ENCODE measurements around the gene MCHR2.
"Not testable (repeated sequence)": the region's sequence is repeated elsewhere in the genome, so short reads cannot be mapped to it uniquely, and the experiment has no call there.

The MCHR2 gene, protein sequence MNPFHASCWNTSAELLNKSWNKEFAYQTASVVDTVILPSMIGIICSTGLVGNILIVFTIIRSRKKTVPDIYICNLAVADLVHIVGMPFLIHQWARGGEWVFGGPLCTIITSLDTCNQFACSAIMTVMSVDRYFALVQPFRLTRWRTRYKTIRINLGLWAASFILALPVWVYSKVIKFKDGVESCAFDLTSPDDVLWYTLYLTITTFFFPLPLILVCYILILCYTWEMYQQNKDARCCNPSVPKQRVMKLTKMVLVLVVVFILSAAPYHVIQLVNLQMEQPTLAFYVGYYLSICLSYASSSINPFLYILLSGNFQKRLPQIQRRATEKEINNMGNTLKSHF

DNA sequence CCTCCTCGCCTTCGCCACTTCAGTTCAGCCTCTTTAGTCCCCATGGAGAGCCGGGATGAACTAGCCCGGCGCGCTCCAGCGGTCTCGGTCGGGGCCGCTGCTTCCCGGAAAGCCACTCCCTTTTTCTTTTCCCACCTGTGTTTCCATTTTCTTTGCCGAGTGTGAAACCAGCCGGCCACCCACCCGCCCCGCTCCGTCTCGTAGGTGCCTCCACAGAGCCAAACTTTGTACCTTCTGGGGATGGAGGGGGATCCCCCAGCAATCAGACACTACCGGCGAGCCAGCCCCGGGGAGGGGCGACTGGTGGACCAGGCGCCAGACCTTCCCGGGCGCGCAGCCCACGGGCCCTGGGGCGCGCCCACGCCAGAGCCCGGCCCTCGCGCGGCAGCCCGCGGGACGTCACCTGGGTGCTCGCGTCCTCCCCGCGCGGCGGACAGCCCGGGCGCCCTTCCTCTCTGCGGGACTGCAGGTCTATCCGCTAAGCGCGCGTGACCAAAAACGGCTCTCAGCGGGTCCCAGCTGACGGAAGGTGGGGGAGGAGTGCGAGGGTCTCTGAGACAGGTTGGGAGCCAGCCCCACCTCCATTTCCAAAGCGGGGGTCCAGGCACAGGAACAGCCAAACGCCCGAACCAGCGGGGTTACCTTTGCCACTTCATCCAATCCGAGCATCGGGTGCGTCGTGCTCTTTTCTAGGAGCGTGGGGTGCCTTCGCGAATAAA lies at the start of gene MCHR2:
TSS of gene MCHR2 (minus strand) at position 691 of the 719 bp plus-strand sequence. CDS start 38,076 bp downstream, outside the sequence.
- no peak for FAIRE-seq

DNA sequence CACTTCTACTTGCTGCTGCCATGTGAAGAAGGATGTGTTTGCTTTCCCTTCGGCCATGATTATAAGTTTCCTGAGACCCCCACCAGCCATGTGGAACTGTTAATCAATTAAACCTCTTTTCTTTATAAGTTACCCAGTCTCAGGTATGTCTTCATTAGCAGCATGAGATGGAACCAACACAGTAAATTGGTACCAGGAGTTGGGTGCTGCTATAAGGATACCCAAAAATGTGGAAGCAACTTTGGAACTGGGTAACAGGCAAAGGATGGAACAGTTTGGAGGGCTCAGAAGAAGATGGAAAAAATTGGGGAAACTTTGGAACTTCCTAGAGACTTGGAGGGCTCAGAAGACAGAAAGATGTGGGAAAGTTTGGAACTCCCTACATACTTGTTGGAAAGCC lies 44.5 kb upstream of the MCHR2 start:
- not testable (repeated sequence) for FAIRE-seq

DNA sequence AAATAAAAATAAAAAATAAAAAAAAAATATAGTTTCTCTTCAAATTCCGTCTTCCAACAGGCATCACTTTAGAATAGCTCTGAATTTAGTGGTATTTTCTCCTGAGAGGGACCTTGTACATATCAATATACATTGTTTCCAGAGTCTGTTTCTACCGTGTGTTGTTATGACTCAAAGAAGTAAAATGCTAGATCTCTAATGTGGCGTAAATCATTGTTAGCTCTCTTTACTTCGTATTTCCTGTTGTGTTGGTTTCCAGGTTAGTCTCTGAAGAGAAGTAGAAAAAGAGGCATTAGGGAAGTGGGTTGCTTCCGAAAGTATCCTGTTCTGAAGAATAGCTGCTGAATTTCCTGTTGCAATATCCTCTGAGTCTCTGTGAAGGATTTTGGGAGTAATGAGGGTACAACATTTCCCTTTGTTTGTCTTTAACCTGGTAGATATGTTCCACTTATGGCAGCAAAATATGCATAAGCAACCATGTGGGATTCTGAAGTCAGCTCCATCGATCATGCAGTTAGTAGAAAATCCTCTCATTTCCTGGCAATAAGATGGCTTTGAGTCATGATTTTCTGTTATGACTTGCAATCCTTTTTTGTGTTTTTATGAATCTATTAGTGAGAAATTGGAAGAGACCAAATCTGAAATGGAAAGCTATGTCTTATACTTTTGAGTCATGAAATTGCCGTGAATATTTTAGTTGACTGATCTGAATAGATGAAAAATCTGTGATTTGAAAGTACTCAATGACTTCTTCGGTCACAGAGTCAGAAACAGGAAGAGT lies 42.0 kb upstream of the MCHR2 start:
- no peak for FAIRE-seq

DNA sequence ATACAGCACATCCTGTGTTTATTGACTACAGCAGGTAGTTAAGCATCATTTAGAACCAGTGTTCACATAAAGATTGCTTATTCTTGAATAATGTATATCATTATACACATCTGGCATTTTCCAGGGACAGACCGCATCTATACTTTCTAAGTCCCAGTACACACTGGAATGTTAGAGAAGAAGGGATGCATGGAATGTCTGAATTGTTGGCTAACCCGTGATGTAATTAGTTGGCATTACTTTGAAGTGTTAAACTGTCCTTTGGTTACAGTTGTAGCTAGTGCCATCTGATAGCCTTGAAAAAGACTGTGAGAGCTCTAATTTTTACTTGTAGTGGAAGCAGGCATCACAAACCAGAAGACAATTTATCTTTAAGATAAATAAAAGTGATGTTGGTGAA lies 29.8 kb upstream of the MCHR2 start:
- FAIRE-seq, result no peak

DNA sequence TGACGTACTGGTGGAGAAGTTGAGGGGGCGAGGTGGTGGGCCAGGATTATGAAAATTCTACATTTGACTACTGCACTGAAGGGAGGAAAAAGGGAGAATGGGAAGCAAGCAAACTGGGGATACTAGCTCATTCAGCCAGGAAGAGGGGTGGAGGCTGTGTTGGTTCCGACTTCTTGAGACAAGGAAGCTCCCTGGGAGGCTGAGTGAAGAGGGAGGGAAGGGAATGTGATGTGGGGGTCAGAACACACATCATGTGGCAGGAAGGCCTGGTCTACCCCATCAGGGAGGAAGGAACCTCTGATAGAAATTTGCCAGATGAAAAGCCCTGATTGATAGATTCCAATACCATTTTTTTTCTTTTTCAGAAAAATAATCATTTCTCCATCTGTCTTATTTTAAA lies 28.8 kb upstream of the MCHR2 start:
- FAIRE-seq, result no peak

DNA sequence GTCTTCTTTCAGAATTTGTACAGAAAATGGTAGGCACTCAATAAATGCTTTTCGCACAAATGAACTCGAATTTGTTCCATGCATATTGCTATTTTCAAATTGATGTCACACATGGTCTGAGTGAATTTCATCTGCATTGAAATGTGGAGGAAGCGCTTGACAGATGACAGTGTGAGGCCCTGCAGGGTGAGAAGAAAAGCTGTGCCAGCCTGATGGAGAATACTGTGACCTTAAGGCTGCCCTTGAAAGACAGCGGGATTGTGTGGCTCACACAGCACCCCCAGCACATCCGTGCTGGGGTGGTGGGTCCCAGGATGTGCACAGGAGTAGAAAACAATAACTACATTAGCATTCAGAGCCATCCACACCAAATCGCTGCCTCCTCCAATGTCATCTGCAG lies 14.8 kb upstream of the MCHR2 start:
- FAIRE-seq, result no peak

DNA sequence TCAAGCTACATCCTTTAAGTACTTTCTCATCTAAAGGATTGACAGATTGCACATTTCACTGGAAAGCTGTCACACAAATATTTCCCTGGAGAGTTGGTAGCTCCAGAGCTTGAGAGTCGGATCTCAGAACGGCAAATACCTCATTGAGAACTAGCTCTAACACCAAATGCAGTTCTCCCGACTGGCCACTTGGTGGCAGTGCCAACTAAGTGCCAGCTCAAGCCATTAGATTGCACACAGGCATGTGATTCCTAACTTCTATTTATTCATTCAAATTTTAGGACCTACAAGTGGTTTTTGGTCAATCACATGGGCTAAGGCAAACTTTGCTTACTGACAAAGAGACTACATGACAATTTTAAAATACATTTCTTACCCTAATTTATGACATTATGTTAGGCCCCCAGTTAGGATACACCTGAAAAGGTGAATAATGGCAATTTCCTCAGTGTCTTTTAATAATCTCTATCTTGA lies 7.9 kb upstream of the MCHR2 start:
- FAIRE-seq, result no peak

DNA sequence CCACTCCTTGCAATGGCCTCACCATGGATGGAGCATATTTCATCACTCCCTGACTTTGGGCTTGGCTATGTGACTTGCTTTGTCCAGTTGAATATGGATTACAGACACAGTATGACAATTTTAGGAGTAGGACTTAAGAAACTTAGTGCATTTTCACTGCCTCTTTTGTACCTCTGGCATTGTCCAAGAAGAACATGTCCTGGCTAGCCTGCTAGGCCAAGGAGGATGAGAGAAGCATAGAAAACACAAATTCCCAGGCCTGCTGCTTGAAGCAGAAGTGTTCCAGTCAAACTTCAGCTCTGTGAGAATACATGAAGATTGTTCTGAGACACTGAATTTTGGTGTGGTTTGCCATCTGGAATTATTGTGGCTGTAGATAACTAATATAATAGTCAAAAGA lies 3.1 kb upstream of the MCHR2 start:
- no peak for FAIRE-seq

DNA sequence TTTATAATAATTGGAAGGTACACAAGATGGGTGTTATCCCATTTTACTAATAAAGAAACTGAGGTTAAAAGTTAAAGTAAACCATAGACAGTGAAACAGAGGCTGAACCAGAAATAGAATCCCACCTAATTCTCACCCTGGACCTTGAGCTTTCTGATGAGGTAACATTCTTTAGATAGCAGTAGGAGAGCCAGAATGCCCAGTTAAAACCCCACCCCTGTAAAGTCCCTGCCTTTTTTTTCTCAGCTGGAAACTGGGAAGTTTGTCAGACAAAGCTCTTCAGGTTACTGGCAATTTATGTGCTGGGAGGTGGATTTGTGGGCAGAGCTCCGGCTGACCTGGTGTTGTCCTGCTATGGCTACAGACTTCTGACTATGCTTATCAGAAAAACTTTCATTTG lies 1.9 kb upstream of the MCHR2 start:
- FAIRE-seq, result no peak

DNA sequence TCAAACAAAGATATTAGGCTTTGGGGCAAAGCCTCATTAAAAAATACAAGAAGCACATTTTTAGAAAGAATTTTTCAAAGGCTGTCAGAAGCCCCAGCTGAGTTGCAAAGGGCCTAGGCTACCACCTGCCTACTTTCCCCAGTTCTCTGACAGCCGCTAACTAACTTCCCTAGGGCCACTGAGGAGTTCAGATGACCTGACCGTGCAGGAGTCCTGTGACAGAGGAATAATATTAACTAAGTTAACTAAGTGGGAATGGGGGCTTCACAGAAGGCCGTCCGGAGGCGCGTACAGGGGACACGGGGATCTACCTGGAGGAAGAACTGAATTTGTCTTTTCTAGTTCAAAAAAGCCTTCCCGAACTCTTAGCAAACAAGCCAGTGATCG lies 884 bp downstream of the MCHR2 start:
- no peak for FAIRE-seq

DNA sequence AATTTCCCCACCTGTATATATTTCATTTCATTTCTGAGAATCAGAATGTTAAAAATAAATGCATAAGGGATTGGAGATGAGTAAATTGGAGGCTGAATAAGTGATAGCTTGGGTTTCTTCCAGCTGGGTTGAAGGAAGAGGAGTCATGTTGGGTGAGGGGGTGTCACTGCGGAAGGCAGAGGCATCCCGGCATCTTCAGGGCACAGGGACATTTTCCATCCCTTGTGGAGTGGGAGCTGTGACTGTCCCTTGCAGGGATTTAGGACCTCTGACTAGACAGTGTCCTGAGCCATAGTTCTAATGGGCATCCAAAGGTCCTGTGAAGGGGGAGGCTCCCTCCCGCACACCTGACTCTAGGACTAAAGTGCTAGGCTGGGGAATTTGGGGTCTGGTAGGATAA lies 2.1 kb downstream of the MCHR2 start:
- no peak for FAIRE-seq

DNA sequence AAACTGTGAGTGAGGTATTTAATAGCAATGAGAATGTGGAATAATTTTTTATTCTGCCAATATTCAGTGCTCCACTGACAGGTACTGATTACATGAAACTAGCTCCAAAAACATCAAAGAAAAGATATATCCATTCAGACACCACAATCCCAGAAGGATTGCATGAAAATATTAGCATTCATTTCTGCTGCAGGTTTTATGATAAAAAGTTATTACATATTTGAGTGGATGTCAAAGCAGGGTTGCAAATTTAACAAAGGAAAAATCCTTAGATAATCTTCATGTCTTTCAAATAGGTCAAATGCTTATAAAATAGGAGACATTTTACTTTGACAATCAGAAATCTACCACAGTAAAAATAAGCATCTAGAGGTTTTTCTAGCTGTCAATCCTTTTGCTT lies 13.3 kb downstream of the MCHR2 start:
- FAIRE-seq, result no peak

DNA sequence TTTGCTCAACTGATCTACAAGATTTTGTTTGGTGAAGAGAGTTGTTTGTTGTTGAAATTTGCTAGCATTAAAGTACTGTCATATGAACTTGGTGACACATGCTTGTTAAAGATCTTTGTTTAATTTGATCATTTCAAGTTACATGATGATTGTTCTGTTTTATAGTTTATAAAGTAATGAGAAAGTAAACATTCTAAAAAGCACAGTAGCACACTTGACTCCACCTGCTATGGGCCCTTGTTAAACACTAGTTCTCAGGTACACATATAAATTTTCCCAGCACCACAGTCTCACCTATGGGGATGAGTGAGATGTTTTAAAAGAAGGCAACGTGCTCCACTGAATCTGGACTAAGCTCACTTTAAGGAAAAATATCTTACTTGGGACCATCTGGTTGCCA lies 14.1 kb downstream of the MCHR2 start:
- FAIRE-seq, result no peak

DNA sequence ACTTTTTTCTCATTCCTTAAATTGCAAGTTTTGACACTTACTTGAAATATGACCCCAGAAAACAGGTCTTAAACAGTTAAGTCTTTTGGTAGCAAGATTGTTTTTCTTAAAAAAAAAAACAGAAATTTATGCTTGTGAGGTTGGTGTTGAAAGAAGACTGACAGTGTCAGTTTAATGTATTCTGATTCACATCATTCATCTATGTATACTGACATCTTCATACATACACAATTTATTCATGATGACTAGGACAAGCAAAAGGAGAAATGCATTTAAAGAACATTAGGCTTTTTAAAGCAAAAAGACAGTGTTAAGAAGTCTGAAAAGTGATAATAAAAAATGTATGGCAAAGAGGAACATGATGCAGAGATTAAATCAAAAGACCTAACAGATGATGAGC lies 27.0 kb downstream of the MCHR2 start:
- no peak for FAIRE-seq

DNA sequence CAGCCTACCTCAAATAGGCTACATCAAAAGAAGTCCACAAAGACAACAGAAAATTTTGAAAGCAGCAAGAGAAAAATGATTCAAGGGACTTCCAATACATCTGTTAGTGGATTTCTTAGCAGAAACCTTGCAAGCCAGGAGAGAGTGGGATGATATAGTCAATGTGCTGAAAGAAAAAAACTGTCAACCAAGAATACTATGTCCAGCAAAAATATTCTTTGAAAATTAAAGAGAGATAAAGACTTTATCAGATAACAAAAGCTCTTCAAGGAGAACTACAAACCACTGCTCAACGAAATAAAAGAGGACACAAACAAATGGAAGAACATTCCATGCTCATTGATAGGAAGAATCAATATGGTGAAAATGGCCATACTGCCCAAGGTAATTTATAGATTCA lies 34.0 kb downstream of the MCHR2 start:
- FAIRE-seq, result no peak

DNA sequence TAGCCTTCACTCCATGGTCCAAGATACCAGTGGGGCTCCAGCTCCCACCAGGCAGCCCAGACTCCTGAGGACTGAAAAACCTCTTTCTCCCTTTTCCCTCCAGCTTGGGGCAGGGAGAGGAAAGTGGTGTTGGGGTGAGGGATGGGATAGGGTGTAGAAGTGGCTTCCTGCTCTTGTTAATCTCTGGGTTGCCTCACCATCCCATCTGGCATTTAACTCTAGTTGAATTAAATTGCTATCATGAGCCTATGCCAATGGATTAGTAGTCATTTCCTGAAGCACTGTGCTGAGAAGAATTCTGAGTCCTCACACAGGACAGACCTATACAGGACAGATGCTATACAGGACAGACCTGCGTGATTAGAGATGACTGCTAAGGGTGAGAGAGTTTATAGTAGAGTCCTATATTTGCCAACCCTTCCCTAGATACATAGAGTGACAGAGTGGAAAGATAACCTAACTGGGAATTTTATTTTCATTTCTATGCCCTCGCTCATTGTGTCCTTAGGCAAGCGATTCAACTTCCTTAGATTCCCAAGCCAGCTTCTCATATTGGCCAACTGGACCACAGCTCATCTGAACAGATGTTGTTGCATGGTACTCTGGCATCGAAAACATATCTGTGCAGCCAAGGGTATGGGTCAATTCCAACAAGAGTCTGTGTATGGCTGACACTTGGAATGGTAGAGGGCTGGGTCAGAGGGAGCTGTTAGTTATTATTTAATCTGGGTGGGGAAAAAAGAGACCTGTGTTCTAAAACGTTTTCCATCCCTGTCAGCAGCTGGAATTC lies 42.8 kb downstream of the MCHR2 start:
- FAIRE-seq, result no peak

DNA sequence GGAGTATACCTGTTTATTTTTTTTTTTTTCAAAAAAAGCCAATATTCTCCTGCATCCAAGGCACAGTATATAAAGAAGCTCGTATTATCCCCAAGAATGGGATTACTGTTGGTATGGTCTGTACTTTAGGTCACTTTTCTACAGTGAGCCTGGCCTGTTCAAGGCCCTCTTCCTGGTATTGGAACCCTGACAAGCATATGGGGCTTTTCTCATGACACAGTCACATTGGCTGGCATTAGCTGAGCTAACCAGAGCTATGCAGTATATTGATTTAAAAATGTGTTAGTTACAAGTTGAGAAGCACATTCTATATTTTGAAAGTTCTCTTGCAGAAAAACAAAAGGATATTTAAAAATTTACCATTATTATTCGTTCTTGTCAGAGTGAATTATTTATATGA lies 48.0 kb downstream of the MCHR2 start:
- FAIRE-seq, result no peak

DNA sequence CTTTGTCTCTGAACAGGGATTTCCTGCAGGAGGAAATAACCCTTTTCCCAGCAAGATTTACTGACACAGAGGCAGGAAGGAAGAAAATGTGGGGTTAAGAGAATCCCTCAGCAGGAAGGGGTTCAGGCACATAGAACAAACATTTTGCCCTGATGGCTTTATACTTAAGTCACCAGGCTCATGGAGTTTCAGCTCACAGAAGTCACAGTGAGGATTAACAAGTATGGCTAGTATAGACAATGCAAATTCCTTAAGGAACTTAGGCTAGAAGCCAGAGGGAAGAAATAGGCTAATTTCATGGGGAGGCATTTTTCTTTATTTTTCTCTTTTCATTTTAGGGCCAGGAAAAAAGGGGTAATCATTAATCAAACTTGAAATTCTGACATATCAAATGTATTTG lies 50.2 kb downstream of the MCHR2 start:
- FAIRE-seq, result no peak

DNA sequence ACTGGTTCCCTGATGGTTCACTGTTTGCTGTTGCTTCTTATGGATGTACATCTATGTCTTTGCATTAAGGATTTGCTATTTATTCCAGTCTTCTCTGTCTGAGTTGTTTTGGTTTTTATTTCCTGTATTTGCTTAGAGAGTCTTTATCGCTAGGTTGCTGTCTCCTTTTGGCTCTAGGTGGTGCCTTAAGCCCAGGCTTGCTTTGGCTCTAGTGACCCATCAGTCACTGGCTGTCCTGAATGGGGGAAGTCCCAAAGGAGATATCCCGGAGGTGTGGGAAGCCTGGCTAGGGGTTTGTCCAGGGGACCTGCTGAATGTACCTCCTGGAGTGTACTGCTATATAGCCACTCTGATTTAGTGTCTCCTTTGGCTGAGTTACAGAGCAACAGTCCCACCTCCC lies 53.4 kb downstream of the MCHR2 start:
- FAIRE-seq, result no peak

DNA sequence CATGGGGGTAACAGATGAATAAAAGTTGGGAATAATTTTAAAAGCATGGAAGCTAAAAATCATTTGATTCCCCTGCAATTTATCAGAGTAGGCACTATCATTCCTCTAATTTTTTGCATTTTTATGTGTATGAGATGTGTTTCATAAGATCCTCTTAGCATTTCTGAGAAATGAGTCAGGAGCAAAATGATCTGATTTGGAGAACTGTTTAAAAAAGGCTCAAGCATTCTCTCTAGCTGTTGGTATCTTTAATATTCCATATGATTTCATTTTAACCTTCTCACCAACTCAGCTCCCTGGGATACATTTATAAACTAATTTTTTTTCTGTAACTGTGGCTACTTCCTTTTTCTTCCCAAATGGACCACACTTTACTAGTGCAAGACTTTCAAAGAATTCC lies 60.9 kb downstream of the MCHR2 start:
- FAIRE-seq, result no peak

DNA sequence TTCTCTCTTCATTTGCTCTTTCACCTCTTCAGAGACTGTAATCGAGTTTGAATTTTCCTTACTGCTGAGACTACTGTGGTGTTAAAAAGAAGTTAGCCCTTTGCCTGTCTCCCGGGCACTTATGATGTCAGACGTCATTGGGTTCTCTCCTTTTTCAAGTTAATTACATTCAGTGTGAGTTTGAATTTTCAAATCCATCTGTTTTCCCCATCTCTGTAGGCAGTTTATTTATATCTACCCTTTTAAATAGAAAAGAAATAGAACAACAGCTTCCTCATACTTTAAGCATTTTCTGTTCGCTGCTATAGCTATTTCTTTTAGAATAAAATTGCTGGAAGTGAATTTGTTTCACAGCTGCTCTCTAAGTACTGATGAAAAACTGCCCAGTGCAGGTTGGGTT lies 81.4 kb downstream of the MCHR2 start:
- FAIRE-seq, result no peak

DNA sequence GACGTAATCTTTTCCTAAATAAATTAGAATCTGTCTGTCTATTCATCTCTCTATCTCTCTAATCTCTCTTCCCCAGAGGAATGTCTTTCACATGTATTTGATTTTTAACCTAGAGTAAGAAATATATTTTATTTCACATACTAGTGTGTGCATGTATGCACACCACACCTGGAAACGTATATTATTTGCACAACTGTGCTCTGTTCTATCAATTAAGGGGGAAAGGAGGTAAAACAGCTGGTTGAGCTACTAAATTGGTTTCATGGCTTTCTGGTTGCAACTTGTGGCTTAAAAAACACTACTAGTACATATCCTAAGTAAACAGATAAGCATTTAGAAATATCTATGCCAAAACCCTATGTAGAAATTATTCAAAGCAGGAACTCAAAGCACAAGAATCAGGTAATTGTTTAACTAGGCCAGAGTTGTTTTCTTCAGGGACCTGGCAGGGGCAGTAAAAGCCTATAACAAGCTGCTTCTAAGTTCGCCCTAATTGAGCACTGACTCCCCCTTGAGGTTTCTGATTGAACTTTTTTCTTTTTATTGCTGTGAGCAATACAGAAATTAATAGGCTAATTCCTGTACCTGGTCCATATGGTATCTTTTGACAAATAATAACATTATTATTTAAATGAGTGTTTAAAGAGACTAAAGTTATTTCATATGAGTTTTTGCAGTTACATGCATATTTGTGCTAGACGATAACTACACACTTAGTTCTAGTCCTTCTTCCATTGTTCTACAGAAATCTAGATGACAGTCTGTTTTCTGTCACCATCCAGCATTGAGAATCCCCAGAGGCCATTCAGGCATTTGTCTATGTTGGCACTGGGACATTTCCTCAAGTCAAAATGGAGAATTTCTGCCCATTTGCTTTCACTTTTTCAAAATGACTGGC lies 88.6 kb downstream of the MCHR2 start:
- FAIRE-seq, result peak; percentile 63
